ENCODE results near the gene SLC25A13. TPM values are rescaled to one million over a fixed set of nuclear protein-coding genes. Genes with fewer than 3 reads are reported as not detected.
A peak's percentile ranks its signal among the peaks of the same experiment; 100 is the strongest.

SLC25A13 gene
- total and polyA plus RNA-seq, 2 of the 8 experiments (the other 6 are each of a cell fraction or from before 2014, with no cell fraction given) = 30.8 to 85.4 TPM

DNA sequence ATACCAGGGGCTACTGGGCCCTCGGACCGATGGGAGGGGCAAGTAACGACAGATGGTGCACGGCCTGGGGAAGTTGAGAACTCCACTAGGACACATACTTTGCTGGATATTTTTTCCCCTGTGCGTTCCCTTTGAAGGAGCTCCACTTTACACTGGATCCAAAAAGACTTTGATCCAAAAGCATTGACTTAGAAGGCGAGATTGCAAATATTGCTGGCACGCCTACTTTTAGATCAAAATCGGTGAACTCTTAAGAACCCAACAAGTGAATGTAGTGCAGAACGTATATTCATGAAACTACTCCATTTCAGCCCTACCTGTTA lies 436 bp upstream of the SLC25A13 start:
- Histone ChIP-seq H3K79me1 (ENCODE audit: low read depth, low read length) (no peaks in the 10 kb centered on the region; the same call in 1 of the 2 replicates), H3K18ac (ENCODE audit: extremely low read depth, low read length) (peak overlapping the region; percentile 21; the same call in 1 of the 2 replicates), H3K27me3 (replicated peaks in 1 of 4; ENCODE audit: control insufficient read depth in 3 of 4, extremely low read depth in 1 of 4, insufficient read depth in 3 of 4, low read length in 3 of 4) (no peaks in the 10 kb centered on the region), H2AK5ac (ENCODE audit: low read depth, low read length) (no peak overlapping the region), H3K23ac (ENCODE audit: insufficient read length) (no peak overlapping the region), H2BK120ac (replicated peaks; ENCODE audit: low read depth, low read length) (no peak overlapping the region), H3K36me3 (ENCODE audit: control insufficient read depth in 2 of 4, insufficient read depth in 4 of 4, low read length in 3 of 4) (no peaks in the 10 kb centered on the region), H3K56ac (replicated peaks; ENCODE audit: insufficient read length, low read depth, low read length) (no peak overlapping the region), H3K79me2 (ENCODE audit: control insufficient read depth in 1 of 2, insufficient read depth in 2 of 2, low read length in 2 of 2) (peaks cover 7 to 37% of the 10 kb centered on the region in 2 experiments; a peak in 3 of 4 replicates), H3K9ac (replicated peaks in 1 of 4; ENCODE audit: extremely low read depth in 1 of 4, low read depth in 3 of 4, low read length in 3 of 4) (peak overlapping the region in 2 of 4 experiments; percentile 13 to 88; a peak in 1 of 7 replicates), H4K20me1 (replicated peaks in 1 of 2; ENCODE audit: control insufficient read depth in 1 of 2, insufficient read depth in 2 of 2, low read length in 2 of 2) (no peaks in the 10 kb centered on the region), H3K27ac (ENCODE audit: low read depth, low read length) (peak overlapping the region; percentile 92; the same call in 1 of the 2 replicates), H2BK12ac (ENCODE audit: low read depth, low read length) (no peak overlapping the region; the same call in 1 of the 2 replicates), H3K4me1 (replicated peaks in 1 of 4; ENCODE audit: control insufficient read depth in 3 of 4, insufficient read depth in 4 of 4, low read length in 3 of 4) (peaks cover 0 to 6% (median 0%) of the 10 kb centered on the region in 4 experiments; a peak in 2 of 7 replicates), H4K5ac (ENCODE audit: insufficient read length, low read depth, low read length) (peak overlapping the region; percentile 8), H3K14ac (ENCODE audit: insufficient read length) (no peak overlapping the region), H2BK20ac (ENCODE audit: low read length) (no peak overlapping the region), H4K8ac (ENCODE audit: extremely low read depth, insufficient read depth, low read length) (peak overlapping the region; percentile 98; the same call in 1 of the 2 replicates), H4K91ac (replicated peaks; ENCODE audit: insufficient read length, low read length) (no peak overlapping the region), H3K9me3 (ENCODE audit: insufficient read depth in 2 of 2, low read depth in 1 of 2, low read length in 1 of 2) (peaks cover under 1 to 6% of the 10 kb centered on the region in 2 experiments; a peak in 1 of 4 replicates), H3K4me2 (ENCODE audit: insufficient read depth in 1 of 2, low read depth in 2 of 2, low read length in 2 of 2) (peak overlapping the region; percentile 51 to 76), H3K23me2 (ENCODE audit: low read depth, low read length) (peaks cover 7% of the 10 kb centered on the region), H2AFZ (ENCODE audit: low read length) (peak overlapping the region; percentile 54; the same call in 1 of the 2 replicates), H2BK15ac (ENCODE audit: low read length) (no peak overlapping the region), H3K4me3 (ENCODE audit: extremely low read depth in 1 of 4, insufficient read depth in 2 of 4, low read depth in 3 of 4, low read length in 4 of 4) (peak overlapping the region; percentile 64 to 88 (median 76)), H3K4ac (replicated peaks; ENCODE audit: insufficient read length, low read depth, low read length) (no peak overlapping the region), H2BK5ac (ENCODE audit: low read depth, low read length) (peak overlapping the region; percentile 71; the same call in 1 of the 2 replicates)
- POLR2A ChIA-PET (ENCODE audit: partially characterized antibody) = interaction anchor here (0.7 to 1.2 kb wide), 3 partner anchors 10 to 59 kb away, joined by 3 to 12 read pairs (median 3); no protein-coding TSS in a partner anchor
- DNase-seq (ENCODE audit: low read depth in 1 of 2, low spot score in 2 of 2) = no peak
- no peak for FAIRE-seq
- TF ChIP-seq BCL11A (IDR thresholded peaks at IDR 0.05; ENCODE audit: low read depth in 2 of 2, low read length in 2 of 2) (no peak), CTBP2 (IDR thresholded peaks at IDR 0.05; ENCODE audit: borderline replicate concordance, insufficient read depth, insufficient read length, low read length) (no peak), HDAC6 (IDR thresholded peaks at IDR 0.05; ENCODE audit: low read depth, low read length) (no peak)
- CTCF ChIA-PET (ENCODE audit: partially characterized antibody) = no interaction called here
- WGBS, 2 experiments (ENCODE audit: extremely low coverage in 1 of 2, insufficient coverage in 1 of 2, insufficient read length in 1 of 2, insufficient replicate concordance in 2 of 2, low coverage in 1 of 2, low lambda C conversion rate in 2 of 2, missing lambda C conversion rate in 1 of 2) = 35% methylated on average over 9 of the region's 9 CpGs; no CpG with 5 or more reads in 1 of the 2 experiments

Measured in H1 (cell line).